GM12875 (cell line): ENCODE measurements around the gene SKAP1.

ENCODE experiments used
- H3K4me3 ChIP-seq: one replicate; pipeline ENCODE4 v1.5.1; 2011; ENCODE audit warnings: low read depth, low read length, control low read depth
- TF ChIP-seq, protein P1 (sequence below): IDR thresholded peaks from 2 replicates; pipeline ENCODE4 v1.5.1; 2011; ENCODE audit warnings: low read depth, mild to moderate bottlenecking, control low read depth, inconsistent platforms, low read length, moderate library complexity, borderline replicate concordance; ENCODE audit not compliant: insufficient read depth

The SKAP1 gene

GRCh38 chr17:48237456-48237855, 192.6 kb downstream of the SKAP1 start:
- H3K4me3 ChIP-seq: no peak overlapping the region
- TF ChIP-seq, protein P1, sequence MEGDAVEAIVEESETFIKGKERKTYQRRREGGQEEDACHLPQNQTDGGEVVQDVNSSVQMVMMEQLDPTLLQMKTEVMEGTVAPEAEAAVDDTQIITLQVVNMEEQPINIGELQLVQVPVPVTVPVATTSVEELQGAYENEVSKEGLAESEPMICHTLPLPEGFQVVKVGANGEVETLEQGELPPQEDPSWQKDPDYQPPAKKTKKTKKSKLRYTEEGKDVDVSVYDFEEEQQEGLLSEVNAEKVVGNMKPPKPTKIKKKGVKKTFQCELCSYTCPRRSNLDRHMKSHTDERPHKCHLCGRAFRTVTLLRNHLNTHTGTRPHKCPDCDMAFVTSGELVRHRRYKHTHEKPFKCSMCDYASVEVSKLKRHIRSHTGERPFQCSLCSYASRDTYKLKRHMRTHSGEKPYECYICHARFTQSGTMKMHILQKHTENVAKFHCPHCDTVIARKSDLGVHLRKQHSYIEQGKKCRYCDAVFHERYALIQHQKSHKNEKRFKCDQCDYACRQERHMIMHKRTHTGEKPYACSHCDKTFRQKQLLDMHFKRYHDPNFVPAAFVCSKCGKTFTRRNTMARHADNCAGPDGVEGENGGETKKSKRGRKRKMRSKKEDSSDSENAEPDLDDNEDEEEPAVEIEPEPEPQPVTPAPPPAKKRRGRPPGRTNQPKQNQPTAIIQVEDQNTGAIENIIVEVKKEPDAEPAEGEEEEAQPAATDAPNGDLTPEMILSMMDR: no peak

DNA sequence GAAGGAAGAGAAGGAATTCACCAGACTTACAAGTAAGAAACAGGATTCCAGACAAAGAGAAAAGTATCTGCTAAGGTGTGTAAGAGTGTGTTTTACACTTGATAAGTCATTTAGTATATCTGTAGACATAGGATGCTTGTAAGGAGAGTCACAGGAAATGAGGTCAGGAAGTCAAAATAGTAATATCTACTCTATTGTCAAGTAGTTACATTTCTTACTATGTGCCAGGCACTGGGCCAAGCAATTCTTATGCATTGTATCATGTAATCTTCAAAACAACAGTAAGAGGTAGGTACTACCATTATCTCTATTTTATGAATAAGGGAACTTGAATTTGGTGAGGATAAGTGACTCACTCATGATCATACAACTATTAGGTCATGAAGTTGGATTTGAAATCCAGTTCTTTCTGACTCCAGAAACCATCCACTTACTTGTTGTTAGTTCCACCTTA, 193.3 kb downstream of the SKAP1 start:
- no peak overlapping the region for H3K4me3 ChIP-seq
- TF ChIP-seq, protein P1: no peak

DNA sequence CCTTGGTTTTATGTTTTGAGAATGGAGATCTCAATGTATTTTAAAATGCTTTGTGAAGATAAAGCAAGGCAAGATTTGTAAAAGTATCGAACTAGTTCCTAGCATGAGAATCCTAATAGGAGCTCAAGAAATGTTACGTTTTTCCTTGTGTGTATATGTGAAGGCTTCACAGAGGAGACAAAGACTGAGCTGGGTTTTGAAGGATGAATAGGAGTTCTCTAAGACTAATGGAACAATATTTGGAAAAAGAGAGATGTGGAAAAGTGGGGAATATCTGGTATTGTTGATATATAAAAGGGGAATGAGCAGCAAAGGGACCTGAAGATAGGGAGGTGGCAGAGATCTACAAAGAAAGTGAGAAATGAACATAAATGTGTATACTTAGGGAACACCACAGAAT, 195.1 kb downstream of the SKAP1 start:
- no peak overlapping the region for H3K4me3 ChIP-seq
- TF ChIP-seq, protein P1: no peak

DNA sequence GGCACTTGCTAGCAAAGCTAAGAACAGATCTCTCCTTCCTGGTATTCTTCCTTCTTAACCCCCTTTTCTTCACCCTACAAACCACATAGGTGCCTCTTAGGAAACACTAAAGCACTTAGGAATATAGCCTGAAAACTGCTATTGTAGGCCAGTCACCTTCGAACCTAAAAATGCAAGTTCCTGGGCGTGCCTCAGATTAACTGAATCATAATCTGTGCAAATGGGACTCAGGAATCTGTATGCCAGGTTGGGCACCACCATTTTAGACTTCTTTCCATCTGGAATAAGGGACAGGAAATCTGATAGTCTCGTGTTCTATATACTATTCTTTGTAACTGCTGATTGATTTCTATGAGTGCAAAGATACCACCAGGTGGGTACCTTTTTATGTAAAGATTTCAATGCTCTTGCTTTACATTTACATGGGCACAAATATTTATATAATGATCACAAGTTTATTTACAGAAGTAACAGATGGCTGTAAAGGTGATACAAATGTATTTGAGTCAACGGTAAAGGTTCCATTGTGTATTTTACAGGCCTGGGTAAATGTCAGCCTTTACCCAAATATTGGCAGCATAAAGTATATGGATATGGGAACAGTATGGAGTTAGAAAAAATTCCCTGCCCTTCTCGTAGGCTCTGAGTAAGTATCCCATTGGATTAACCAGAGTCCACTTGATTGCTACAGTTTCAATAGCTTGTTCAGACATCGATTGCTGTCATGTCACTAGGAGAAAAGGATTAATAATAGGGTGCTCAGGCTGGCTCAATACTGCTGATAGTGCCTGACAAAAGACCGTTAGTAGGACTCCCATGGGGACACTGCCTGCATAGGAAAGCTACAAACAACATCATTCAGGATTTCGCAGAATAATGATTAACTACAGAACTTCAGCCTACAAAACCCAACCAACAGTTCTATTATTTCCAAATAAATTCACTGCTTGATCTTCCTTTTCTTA, 197.7 kb downstream of the SKAP1 start:
- no peak overlapping the region for H3K4me3 ChIP-seq
- TF ChIP-seq, protein P1: no peak

- no peak overlapping the region for H3K4me3 ChIP-seq
- TF ChIP-seq, protein P1: no peak
Observed at GRCh38 chr17:48229936-48230335, 200.1 kb downstream of the SKAP1 start.

- TF ChIP-seq, protein P1: 0 out of 2 replicates have a peak, but pooled peaks have one; percentile 21
- no peak overlapping the region for H3K4me3 ChIP-seq
Observed at GRCh38 chr17:48228720-48229119, 201.3 kb downstream of the SKAP1 start.

DNA sequence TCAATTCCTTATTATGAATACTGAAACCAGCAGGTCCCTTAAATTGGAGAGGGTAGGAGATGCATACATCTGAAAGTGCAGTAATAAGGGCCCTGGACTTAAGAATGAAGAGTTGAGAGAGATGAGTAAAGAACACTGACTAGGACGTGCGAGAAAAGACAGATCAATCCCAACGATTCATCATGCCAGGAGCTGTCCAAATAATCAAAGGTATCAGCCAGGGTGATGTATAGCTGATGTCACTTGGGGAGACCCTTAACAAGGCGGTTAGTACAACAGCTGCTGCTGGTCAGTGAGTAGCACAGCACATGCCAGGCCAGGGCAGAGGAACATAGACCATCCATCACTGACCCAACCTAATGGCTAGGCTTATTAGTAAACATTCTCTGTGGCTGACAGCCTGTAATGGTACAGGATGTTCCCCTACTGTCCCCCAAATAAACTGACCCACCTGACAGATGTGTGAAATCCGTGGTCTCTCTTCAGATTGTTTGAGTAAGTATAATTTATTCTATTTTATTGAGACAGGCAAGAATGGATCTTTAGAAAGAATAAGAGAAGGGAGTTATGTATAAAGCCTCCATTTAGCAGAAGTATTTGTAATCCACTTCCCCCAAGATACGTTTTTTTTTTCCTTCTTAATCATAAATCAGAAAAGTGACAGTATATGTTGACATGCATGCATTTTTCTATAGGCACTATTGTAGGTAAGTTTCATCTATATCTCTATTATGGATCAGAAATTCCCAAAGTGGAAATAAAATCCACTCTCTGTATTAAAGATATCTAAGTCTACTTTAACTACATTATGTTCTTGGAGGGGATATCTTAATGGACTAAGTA, 204.1 kb downstream of the SKAP1 start:
- TF ChIP-seq, protein P1: no peak
- no peak overlapping the region for H3K4me3 ChIP-seq
